HG03439 (cell line): Measurements from ENCODE around the gene TENM4.

Source experiments
- ATAC-seq: cut with Tn5 transposase; IDR thresholded peaks from one replicate; pipeline ENCODE4 v1.9.1; 2021; ENCODE audit warnings: mild to moderate bottlenecking, moderate library complexity; ENCODE audit not compliant: unreplicated experiment

TENM4 gene

GRCh38 chr11:79348976-79349682 is 91.7 kb downstream of the TENM4 start:
- no peak for ATAC-seq

- ATAC-seq, result no peak
Observed at GRCh38 chr11:79346021-79346420, 94.8 kb downstream of the TENM4 start.

GRCh38 chr11:79344753-79345294 is 96.0 kb downstream of the TENM4 start:
- ATAC-seq, result no peak

GRCh38 chr11:79342686-79343085 is 98.1 kb downstream of the TENM4 start:
- no peak for ATAC-seq

- no peak for ATAC-seq
Observed at GRCh38 chr11:79342236-79342635, 98.6 kb downstream of the TENM4 start.

GRCh38 chr11:79340535-79340934 is 100.3 kb downstream of the TENM4 start:
- ATAC-seq, result no peak

GRCh38 chr11:79336797-79337517 is 103.9 kb downstream of the TENM4 start:
- no peak for ATAC-seq

GRCh38 chr11:79335681-79336080 is 105.1 kb downstream of the TENM4 start:
- ATAC-seq, result no peak

GRCh38 chr11:79333355-79333754 is 107.5 kb downstream of the TENM4 start:
- ATAC-seq, result no peak

GRCh38 chr11:79332017-79332416 is 108.8 kb downstream of the TENM4 start:
- no peak for ATAC-seq

GRCh38 chr11:79331203-79331901 is 109.5 kb downstream of the TENM4 start:
- ATAC-seq, result no peak

- no peak for ATAC-seq
Observed at GRCh38 chr11:79330651-79331050, 110.2 kb downstream of the TENM4 start.

GRCh38 chr11:79329561-79329960 is 111.3 kb downstream of the TENM4 start:
- no peak for ATAC-seq

- ATAC-seq, result no peak
Observed at GRCh38 chr11:79328402-79328801, 112.4 kb downstream of the TENM4 start.

- no peak for ATAC-seq
Observed at GRCh38 chr11:79325851-79326250, 115.0 kb downstream of the TENM4 start.

- no peak for ATAC-seq
Observed at GRCh38 chr11:79321263-79321662, 119.6 kb downstream of the TENM4 start.

- ATAC-seq, result no peak
Observed at GRCh38 chr11:79314906-79315689, 125.7 kb downstream of the TENM4 start.

GRCh38 chr11:79313530-79313913 is 127.3 kb downstream of the TENM4 start:
- ATAC-seq, result no peak

- ATAC-seq, result no peak
Observed at GRCh38 chr11:79312617-79313529, 128.0 kb downstream of the TENM4 start.

GRCh38 chr11:79311461-79311860 is 129.4 kb downstream of the TENM4 start:
- ATAC-seq, result no peak
